DND-41 (cell line): Measurements from ENCODE around the gene RNF207.

Experiments used
- ATAC-seq: fragments of 200-7000 bp; cut with Tn5 transposase; 3 replicates; pipeline ENCODE4 v1.9.1; 2021; ENCODE audit warnings: low read depth; ENCODE audit not compliant: insufficient read depth
- DNase-seq: peaks from one replicate; pipeline ENCODE4 v3.0.0-alpha.2; 2020
- H2AFZ ChIP-seq: 2 replicates; pipeline ENCODE4 v1.6.0; 2012; ENCODE audit warnings: low read depth, low read length
- H3K27ac ChIP-seq: 2 replicates; pipeline ENCODE4 v1.5.1; 2012; ENCODE audit warnings: low read length, inconsistent platforms
- H3K27me3 ChIP-seq: fragments of 200-600 bp; sonication (generic); 2 replicates; pipeline ENCODE4 v1.6.0; 2012; ENCODE audit warnings: low read length, mild to moderate bottlenecking, inconsistent platforms; ENCODE audit not compliant: insufficient read depth, poor library complexity
- H3K36me3 ChIP-seq: 2 replicates; pipeline ENCODE4 v1.5.1; 2012; ENCODE audit warnings: low read length, inconsistent platforms; ENCODE audit not compliant: insufficient read depth
- H3K4me1 ChIP-seq: 2 replicates; pipeline ENCODE4 v1.5.1; 2012; ENCODE audit warnings: mild to moderate bottlenecking, low read length; ENCODE audit not compliant: insufficient read depth
- H3K4me2 ChIP-seq: 2 replicates; pipeline ENCODE4 v1.6.0; 2012; ENCODE audit warnings: mild to moderate bottlenecking, moderate library complexity, low read length, inconsistent platforms; ENCODE audit not compliant: insufficient read depth
- H3K4me3 ChIP-seq, 2 experiments: fragments of 200-600 bp in 1 of 2; shearing (Covaris generic) in 1 of 2; 2 replicates each; pipeline ENCODE4 v1.5.1; 2012 to 2016; ENCODE audit warnings: inconsistent platforms in 2 of 2, low read length in 2 of 2, mild to moderate bottlenecking in 2 of 2, low read depth in 1 of 2, moderate library complexity in 1 of 2
- H3K79me2 ChIP-seq: 2 replicates; pipeline ENCODE4 v1.6.0; 2012; ENCODE audit warnings: low read length, inconsistent platforms; ENCODE audit not compliant: insufficient read depth
- H3K9ac ChIP-seq: 2 replicates; pipeline ENCODE4 v1.6.0; 2012; ENCODE audit warnings: low read depth, mild to moderate bottlenecking, inconsistent platforms, low read length, moderate library complexity
- H3K9me3 ChIP-seq: 2 replicates; pipeline ENCODE4 v1.5.1; 2012; ENCODE audit warnings: low read length, moderate library complexity, mild to moderate bottlenecking, inconsistent platforms; ENCODE audit not compliant: insufficient read depth, severe bottlenecking
- H4K20me1 ChIP-seq: 2 replicates; pipeline ENCODE4 v1.6.0; 2012; ENCODE audit warnings: low read length; ENCODE audit not compliant: insufficient read depth
- CTCF ChIP-seq: IDR thresholded peaks from 2 replicates; pipeline ENCODE4 v1.5.1; 2012; ENCODE audit warnings: borderline replicate concordance, low read length, moderate library complexity, mild to moderate bottlenecking; ENCODE audit not compliant: poor library complexity, severe bottlenecking; ENCODE audit errors: extremely low read depth
- EZH2 ChIP-seq: IDR thresholded peaks from 3 replicates; pipeline ENCODE4 v1.6.1; 2012; ENCODE audit warnings: borderline replicate concordance, low read depth, mild to moderate bottlenecking, moderate library complexity, low read length, inconsistent platforms; ENCODE audit not compliant: severe bottlenecking

The RNF207 gene

GRCh38 chr1:6265151-6265550 lies 59.2 kb downstream of the RNF207 start:
- no peak overlapping the region for H3K4me2 ChIP-seq
- peaks cover 7% of the 10 kb centered on the region; the same call in 1 of the 2 replicates for H3K4me1 ChIP-seq
- H3K9ac ChIP-seq, result no peak overlapping the region
- DNase-seq (no peak), ATAC-seq (no peak)
- H4K20me1 ChIP-seq, result peaks cover 61% of the 10 kb centered on the region
- H3K79me2 ChIP-seq, result no peaks in the 10 kb centered on the region
- H3K36me3 ChIP-seq, result peaks cover 46% of the 10 kb centered on the region
- H2AFZ ChIP-seq, result no peak overlapping the region
- no peak overlapping the region for H3K27ac ChIP-seq
- H3K4me3 ChIP-seq, result no peak overlapping the region
- TF ChIP-seq CTCF, result no peak
- no peak for TF ChIP-seq EZH2
- no peaks in the 10 kb centered on the region for H3K9me3 ChIP-seq
- no peaks in the 10 kb centered on the region for H3K27me3 ChIP-seq

- H4K20me1 ChIP-seq, result peaks cover 75% of the 10 kb centered on the region
- H3K9me3 ChIP-seq, result no peaks in the 10 kb centered on the region
- no peaks in the 10 kb centered on the region for H3K27me3 ChIP-seq
- no peak overlapping the region for H2AFZ ChIP-seq
- peaks cover 59% of the 10 kb centered on the region for H3K36me3 ChIP-seq
- no peaks in the 10 kb centered on the region for H3K4me1 ChIP-seq
- H3K9ac ChIP-seq, result no peak overlapping the region
- no peak overlapping the region for H3K4me2 ChIP-seq
- DNase-seq (no peak), ATAC-seq (no peak)
- TF ChIP-seq CTCF (no peak), EZH2 (no peak)
- H3K4me3 ChIP-seq, result no peak overlapping the region
- no peaks in the 10 kb centered on the region for H3K79me2 ChIP-seq
- no peak overlapping the region for H3K27ac ChIP-seq
Observed at GRCh38 chr1:6266641-6267040, 60.7 kb downstream of the RNF207 start.

- Histone ChIP-seq H3K4me3 (no peak overlapping the region), H3K27me3 (no peaks in the 10 kb centered on the region), H2AFZ (no peak overlapping the region), H3K36me3 (peaks cover 70% of the 10 kb centered on the region), H3K4me2 (no peak overlapping the region), H4K20me1 (peaks cover 72% of the 10 kb centered on the region), H3K9me3 (no peaks in the 10 kb centered on the region), H3K79me2 (no peaks in the 10 kb centered on the region), H3K9ac (no peak overlapping the region), H3K4me1 (no peaks in the 10 kb centered on the region), H3K27ac (no peak overlapping the region)
- no peak for DNase-seq
- no peak for ATAC-seq
- TF ChIP-seq CTCF, result no peak
- no peak for TF ChIP-seq EZH2
Observed at GRCh38 chr1:6267686-6268322, 61.9 kb downstream of the RNF207 start.
